ENCODE results near the gene HOXD3.

GRCh38 chr2:176107731-176108181 lies 49.4 kb upstream of the HOXD3 start:
- no peak for TF ChIP-seq CTCF (IDR thresholded peaks at IDR 0.05; ENCODE audit: insufficient read depth, low read depth, low read length)
- TF ChIP-seq EZH2 (IDR thresholded peaks at IDR 0.05; ENCODE audit: insufficient read depth, low read length): peak; percentile 28

Measured in astrocyte (in vitro differentiated cells and primary cell).